Suprapubic skin (tissue), 4 donors: ENCODE results near the gene RNF17. TPM values are rescaled to one million over a fixed set of nuclear protein-coding genes. Genes with fewer than 3 reads are reported as not detected.

ENCODE experiments used
- DNase-seq, 2 donors: peaks; one replicate each; pipeline ENCODE4 v3.0.0-alpha.2; 2019; ENCODE audit warnings: low spot score in 2 of 2
- H3K27ac ChIP-seq: fragments of 200-600 bp; sonication (generic); one replicate; pipeline ENCODE4 v1.5.1; 2019
- H3K27me3 ChIP-seq: fragments of 200-600 bp; sonication (generic); one replicate; pipeline ENCODE4 v1.5.1; 2019
- H3K36me3 ChIP-seq: fragments of 200-600 bp; sonication (generic); one replicate; pipeline ENCODE4 v1.5.1; 2019
- H3K4me1 ChIP-seq: fragments of 200-600 bp; sonication (generic); one replicate; pipeline ENCODE4 v1.5.1; 2019
- H3K4me3 ChIP-seq: fragments of 200-600 bp; sonication (generic); one replicate; pipeline ENCODE4 v1.5.1; 2019; ENCODE audit warnings: mild to moderate bottlenecking
- H3K9me3 ChIP-seq: fragments of 200-600 bp; sonication (generic); one replicate; pipeline ENCODE4 v1.5.1; 2019
- CTCF ChIP-seq, 2 donors: fragments of 200-600 bp in 1 of 2; fragments of 450-650 bp in 1 of 2; sonication (generic) in 1 of 2; IDR thresholded peaks; one replicate each; pipeline ENCODE4 v1.5.1; 2016 to 2019; ENCODE audit warnings: antibody characterized with exemption in 2 of 2, mild to moderate bottlenecking in 1 of 2, moderate library complexity in 1 of 2
- EP300 ChIP-seq: sonication (generic); formaldehyde crosslinking; IDR thresholded peaks from one replicate; pipeline ENCODE4 v1.6.1; 2017; ENCODE audit warnings: antibody characterized with exemption
- POLR2A ChIP-seq, 2 donors: fragments of 450-650 bp; IDR thresholded peaks; one replicate each; pipeline ENCODE4 v1.6.1; 2017; ENCODE audit warnings: antibody characterized with exemption in 2 of 2, mild to moderate bottlenecking in 2 of 2, moderate library complexity in 2 of 2
- POLR2AphosphoS5 ChIP-seq, 3 donors: sonication (generic); formaldehyde crosslinking; IDR thresholded peaks; one replicate each; pipeline ENCODE4 v1.6.1; 2017; ENCODE audit warnings: antibody characterized with exemption in 3 of 3
- WGBS: methylation state at CpG from one replicate; pipeline ENCODE4 v1.1.5; 2018; 5-methylcytosine and 5-hydroxymethylcytosine counted together
- total RNA-seq, 4 donors: library from RNA; depleted of rRNA; stranded (reverse); fragments of >200 nt; gene quantifications; one replicate each; pipeline ENCODE4 v1.1.0, GENCODE V29; 2016

Gene RNF17
- total RNA-seq, 4 donors from 2014 or later: not detected

- H3K4me3 ChIP-seq: no peak overlapping the region
- H3K36me3 ChIP-seq: no peaks in the 10 kb centered on the region
- no peaks in the 10 kb centered on the region for H3K9me3 ChIP-seq
- 80% methylated on average over 9 of the region's 9 CpGs for WGBS
- DNase-seq: no peak
- no peak for TF ChIP-seq EP300
- TF ChIP-seq POLR2A (IDR thresholded peaks at IDR 0.05): no peak
- no peak for TF ChIP-seq POLR2AphosphoS5 (IDR thresholded peaks at IDR 0.05)
- no peak for TF ChIP-seq CTCF (IDR thresholded peaks at IDR 0.05)
- H3K27ac ChIP-seq: no peak overlapping the region
- H3K27me3 ChIP-seq: no peaks in the 10 kb centered on the region
- no peaks in the 10 kb centered on the region for H3K4me1 ChIP-seq
These were observed 100.0 kb downstream of the RNF17 start for GRCh38 chr13:24863748-24864540.

- H3K9me3 ChIP-seq: no peaks in the 10 kb centered on the region
- H3K27me3 ChIP-seq: no peaks in the 10 kb centered on the region
- no peaks in the 10 kb centered on the region for H3K36me3 ChIP-seq
- 99% methylated on average over 2 of the region's 2 CpGs for WGBS
- no peak overlapping the region for H3K27ac ChIP-seq
- no peak for DNase-seq
- TF ChIP-seq EP300 (no peak), POLR2A (IDR thresholded peaks at IDR 0.05) (no peak), CTCF (IDR thresholded peaks at IDR 0.05) (no peak), POLR2AphosphoS5 (IDR thresholded peaks at IDR 0.05) (no peak)
- no peak overlapping the region for H3K4me3 ChIP-seq
- no peaks in the 10 kb centered on the region for H3K4me1 ChIP-seq
These were observed 100.6 kb downstream of the RNF17 start for GRCh38 chr13:24864579-24864978.

- WGBS: 22% methylated on average over 5 of the region's 5 CpGs
- DNase-seq: no peak
- H3K27ac ChIP-seq: no peak overlapping the region
- no peaks in the 10 kb centered on the region for H3K36me3 ChIP-seq
- TF ChIP-seq POLR2A (IDR thresholded peaks at IDR 0.05) (no peak), EP300 (no peak), POLR2AphosphoS5 (IDR thresholded peaks at IDR 0.05) (no peak), CTCF (IDR thresholded peaks at IDR 0.05) (no peak)
- H3K27me3 ChIP-seq: no peaks in the 10 kb centered on the region
- H3K4me3 ChIP-seq: no peak overlapping the region
- H3K4me1 ChIP-seq: no peaks in the 10 kb centered on the region
- H3K9me3 ChIP-seq: no peaks in the 10 kb centered on the region
These were observed 101.4 kb downstream of the RNF17 start for GRCh38 chr13:24865163-24865953.

GRCh38 chr13:24866488-24866887 is 102.5 kb downstream of the RNF17 start:
- H3K9me3 ChIP-seq: no peaks in the 10 kb centered on the region
- H3K27ac ChIP-seq: no peak overlapping the region
- H3K27me3 ChIP-seq: no peaks in the 10 kb centered on the region
- no peaks in the 10 kb centered on the region for H3K4me1 ChIP-seq
- 89% methylated on average over 2 of the region's 2 CpGs for WGBS
- no peak overlapping the region for H3K4me3 ChIP-seq
- no peak for DNase-seq
- TF ChIP-seq CTCF (IDR thresholded peaks at IDR 0.05): no peak
- no peaks in the 10 kb centered on the region for H3K36me3 ChIP-seq

- WGBS: 44% methylated on average over 4 of the region's 4 CpGs
- DNase-seq: no peak
- H3K27ac ChIP-seq: no peak overlapping the region
These were observed 104.9 kb downstream of the RNF17 start for GRCh38 chr13:24868874-24869273.

More at GRCh38 chr13:24868874-24869273, 104.9 kb downstream of the RNF17 start:
- Histone ChIP-seq H3K36me3 (no peaks in the 10 kb centered on the region), H3K27me3 (no peaks in the 10 kb centered on the region), H3K9me3 (no peaks in the 10 kb centered on the region), H3K4me3 (no peak overlapping the region), H3K4me1 (no peaks in the 10 kb centered on the region)
- TF ChIP-seq POLR2AphosphoS5 (IDR thresholded peaks at IDR 0.05) (no peak), EP300 (no peak), CTCF (IDR thresholded peaks at IDR 0.05) (no peak), POLR2A (IDR thresholded peaks at IDR 0.05) (no peak)
